GM18520 (cell line): ENCODE measurements around the gene ATXN1.

Experiments
- ATAC-seq: cut with Tn5 transposase; IDR thresholded peaks from one replicate; pipeline ENCODE4 v1.9.1; 2021; ENCODE audit not compliant: unreplicated experiment

Gene ATXN1

GRCh38 chr6:16681260-16681873 is 79.9 kb downstream of the ATXN1 start:
- no peak for ATAC-seq

DNA sequence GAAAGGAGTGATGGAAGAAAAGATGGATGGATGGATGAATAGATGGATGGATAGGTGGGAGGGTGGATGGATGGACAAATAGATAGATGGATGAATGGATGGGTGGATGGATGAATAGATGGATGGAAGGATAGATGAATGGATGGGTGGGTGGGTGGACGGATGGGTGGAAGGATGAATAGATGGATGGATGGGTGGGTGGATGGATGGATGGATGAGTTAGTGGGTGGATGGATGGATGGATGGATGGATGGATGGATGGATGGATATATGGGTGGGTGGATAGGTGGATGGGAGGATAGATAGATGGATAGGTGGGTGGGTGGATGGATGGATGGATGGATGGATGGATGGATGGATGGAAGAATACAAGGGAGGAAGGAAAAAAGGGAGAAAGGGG is 82.2 kb downstream of the ATXN1 start:
- ATAC-seq, result no peak

DNA sequence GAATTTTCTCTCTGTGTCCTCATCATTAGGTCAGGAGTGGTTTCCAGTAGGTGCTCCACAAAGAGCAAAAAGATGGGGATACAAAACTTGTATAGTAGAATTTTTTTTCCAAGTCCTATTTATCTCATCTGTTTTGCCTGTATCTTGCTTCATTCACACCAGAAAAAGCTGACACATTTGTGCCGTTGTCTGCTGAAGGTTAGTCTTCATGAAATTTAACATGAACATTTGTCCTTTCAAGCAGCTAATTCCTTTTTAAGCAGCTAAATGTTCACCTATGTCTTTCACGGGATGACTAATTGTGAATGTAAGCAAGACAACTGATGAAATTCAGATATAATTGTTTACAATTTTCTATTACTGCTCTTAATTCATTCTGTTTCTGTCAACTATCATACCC is 83.8 kb downstream of the ATXN1 start:
- ATAC-seq, result no peak

DNA sequence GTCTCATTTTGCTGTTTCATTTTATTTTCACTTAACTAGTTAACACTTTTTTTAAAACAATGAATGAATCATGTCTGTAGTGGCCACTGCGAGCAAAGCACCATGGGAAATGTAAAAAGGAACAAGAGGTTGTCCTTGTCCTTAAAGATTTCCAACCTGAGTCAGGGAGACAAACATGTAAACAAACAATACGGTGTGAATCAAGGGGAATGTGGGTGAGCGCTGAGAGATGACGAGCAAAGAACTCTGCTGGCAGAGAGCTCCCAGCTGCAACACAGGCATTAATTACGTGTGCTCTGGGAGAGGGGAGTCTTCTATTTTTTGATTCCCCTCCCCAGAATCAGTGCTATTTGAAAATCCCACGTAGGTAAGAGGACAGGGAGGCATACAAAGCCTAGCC is 84.3 kb downstream of the ATXN1 start:
- ATAC-seq, result no peak

- ATAC-seq, result no peak
Observed at GRCh38 chr6:16676376-16676775, 84.9 kb downstream of the ATXN1 start.

- ATAC-seq, result no peak
Observed at GRCh38 chr6:16674801-16675392, 86.4 kb downstream of the ATXN1 start.

- ATAC-seq, result no peak
Observed at GRCh38 chr6:16673011-16673797, 88.1 kb downstream of the ATXN1 start.

- no peak for ATAC-seq
Observed at GRCh38 chr6:16671302-16672289, 89.7 kb downstream of the ATXN1 start.

- peak; percentile 38 for ATAC-seq
Observed at GRCh38 chr6:16670617-16671051, 90.6 kb downstream of the ATXN1 start.

- peak; percentile 39 for ATAC-seq
Observed at GRCh38 chr6:16670183-16670582, 91.1 kb downstream of the ATXN1 start.

GRCh38 chr6:16669227-16669626 is 92.0 kb downstream of the ATXN1 start:
- ATAC-seq, result no peak

GRCh38 chr6:16667509-16667908 is 93.8 kb downstream of the ATXN1 start:
- no peak for ATAC-seq

DNA sequence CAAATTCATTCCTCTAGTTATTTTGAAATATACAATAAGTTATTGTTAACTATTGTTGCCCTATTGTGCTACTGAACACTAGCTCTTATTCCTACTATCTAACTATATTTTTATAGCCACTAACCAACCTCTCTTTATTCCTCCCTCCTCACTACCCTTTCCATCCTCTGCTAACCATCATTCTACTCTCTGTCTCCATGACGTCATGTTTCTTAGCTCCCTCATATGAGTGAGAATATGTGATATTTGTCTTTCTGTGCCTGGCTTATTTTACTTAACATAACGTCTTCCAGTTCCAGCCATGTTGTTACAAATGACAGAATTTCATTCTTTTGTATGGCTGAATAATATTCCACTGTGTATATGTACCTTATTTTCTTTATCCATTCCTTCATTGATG is 95.3 kb downstream of the ATXN1 start:
- no peak for ATAC-seq

DNA sequence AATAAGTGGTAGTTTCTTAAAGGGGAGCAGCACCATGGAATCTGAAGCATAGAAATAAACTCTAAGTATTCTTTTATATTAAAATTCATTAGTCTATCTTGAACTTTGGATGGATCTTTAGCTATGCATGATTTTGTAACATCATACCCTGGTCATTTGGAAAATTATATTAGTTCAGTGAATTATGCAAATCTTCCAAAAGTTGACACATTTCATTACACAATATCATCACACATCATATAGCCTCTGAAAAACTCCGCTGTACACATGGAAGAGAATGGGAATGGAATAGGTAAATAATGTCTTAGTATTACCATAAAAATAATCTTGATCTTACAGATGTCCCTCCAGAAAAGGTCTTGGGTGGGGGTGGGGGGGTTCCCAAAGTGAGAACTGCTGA is 96.1 kb downstream of the ATXN1 start:
- ATAC-seq, result no peak

DNA sequence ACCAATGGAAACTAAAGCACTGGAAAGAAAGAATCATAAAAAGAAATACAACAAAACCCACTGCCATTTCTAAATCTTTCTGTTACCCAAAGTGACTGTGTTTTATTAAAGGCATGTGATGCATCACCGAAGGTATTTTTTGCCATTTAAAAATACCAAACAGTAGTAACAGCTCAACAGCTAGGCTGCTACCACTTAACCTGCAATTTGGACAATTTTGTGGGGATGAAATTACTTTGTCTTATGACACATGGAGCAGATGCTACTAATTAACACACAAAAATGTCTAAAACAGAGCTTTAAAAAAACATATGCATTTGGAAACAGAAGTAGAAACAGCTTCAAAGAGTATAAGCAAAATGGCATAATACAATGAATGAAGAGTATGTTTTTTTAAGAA is 97.4 kb downstream of the ATXN1 start:
- no peak for ATAC-seq

GRCh38 chr6:16660157-16660497 is 101.1 kb downstream of the ATXN1 start:
- no peak for ATAC-seq

DNA sequence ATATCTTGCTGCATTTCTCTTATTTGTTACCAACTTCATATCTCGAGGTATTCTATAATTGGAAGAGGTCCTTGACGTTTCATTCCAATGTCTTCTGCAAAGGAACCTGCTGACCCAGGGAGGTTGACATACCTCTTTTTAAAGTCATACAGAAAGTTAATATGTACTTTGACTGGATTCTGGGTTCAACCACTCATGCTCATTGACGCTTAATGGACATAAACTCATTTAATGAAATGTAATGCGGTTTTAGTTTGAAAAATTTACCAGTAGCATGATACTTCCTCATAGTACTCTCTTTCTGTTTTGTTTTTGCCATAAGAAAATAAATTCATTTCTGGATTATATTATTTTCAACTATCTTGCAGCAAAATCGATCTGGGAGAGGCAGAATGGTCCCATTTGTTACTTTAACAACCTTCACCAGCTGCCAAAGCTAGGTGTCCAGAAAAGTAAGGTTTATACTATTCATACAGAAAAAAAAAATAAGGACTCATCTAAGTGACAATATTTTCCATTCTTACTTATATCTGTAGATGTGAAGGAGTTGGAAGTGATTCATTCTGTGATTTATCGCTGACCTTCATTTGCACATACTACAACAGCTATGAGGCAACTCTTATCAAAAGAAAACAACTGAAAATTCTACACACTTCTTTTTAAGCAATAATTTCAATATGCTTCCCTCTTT is 101.6 kb downstream of the ATXN1 start:
- no peak for ATAC-seq

- no peak for ATAC-seq
Observed at GRCh38 chr6:16658348-16659034, 102.8 kb downstream of the ATXN1 start.

GRCh38 chr6:16657768-16658167 is 103.5 kb downstream of the ATXN1 start:
- ATAC-seq, result peak; percentile 47

- no peak for ATAC-seq
Observed at GRCh38 chr6:16656451-16656850, 104.8 kb downstream of the ATXN1 start.
